Peyer's patch (tissue), 4 donors: ENCODE data around the gene SVIP.

Experiments
- CTCF ChIP-seq, 6 experiments: fragments of 450-650 bp in 4 of 6; fragments of 200-600 bp in 2 of 6; sonication (generic) in 1 of 6; IDR thresholded peaks; one replicate each; pipeline ENCODE4 v1.5.1; 2017 to 2019; ENCODE audit warnings: antibody characterized with exemption in 6 of 6, mild to moderate bottlenecking in 3 of 6, moderate library complexity in 1 of 6
- POLR2A ChIP-seq, 2 donors: fragments of 450-650 bp; IDR thresholded peaks; one replicate each; pipeline ENCODE4 v1.5.1; 2017; ENCODE audit warnings: antibody characterized with exemption in 2 of 2, mild to moderate bottlenecking in 2 of 2, moderate library complexity in 2 of 2

- TF ChIP-seq CTCF (IDR thresholded peaks at IDR 0.05) (no peak), POLR2A (IDR thresholded peaks at IDR 0.05) (no peak)
These were observed 22.2 kb downstream of the SVIP start for GRCh38 chr11:22807391-22807790.
